SK-N-SH treated with all-trans-retinoic acid at 6 μM for 48 hours (cell line): ENCODE results near the gene TBX18.

Experiments used
- ATAC-seq: fragments of 200-7000 bp; cut with Tn5 transposase; 3 replicates; pipeline ENCODE4 v1.9.1; 2020; ENCODE audit warnings: mild to moderate bottlenecking, moderate library complexity
- ARNTL ChIP-seq: fragments of 450-650 bp; formaldehyde crosslinking; IDR thresholded peaks from 2 replicates; pipeline ENCODE4 v1.5.0; 2020; ENCODE audit warnings: low read depth, mild to moderate bottlenecking, moderate library complexity, borderline replicate concordance
- BACH2 ChIP-seq: fragments of 250-450 bp; sonication (Bioruptor Pico); IDR thresholded peaks from 2 replicates; pipeline ENCODE4 v1.9.0; 2021; ENCODE audit warnings: mild to moderate bottlenecking, borderline replicate concordance
- CSDC2 ChIP-seq: fragments of 250-450 bp; sonication (Bioruptor Pico); IDR thresholded peaks from 2 replicates; pipeline ENCODE4 v1.5.0; 2020; ENCODE audit warnings: mild to moderate bottlenecking, moderate library complexity
- ESRRG ChIP-seq: fragments of 250-450 bp; sonication (Bioruptor Pico); IDR thresholded peaks from 2 replicates; pipeline ENCODE4 v1.6.1; 2021; ENCODE audit warnings: mild to moderate bottlenecking
- GLIS3 ChIP-seq: fragments of 250-450 bp; sonication (Bioruptor Pico); IDR thresholded peaks from 2 replicates; pipeline ENCODE4 v1.5.0; 2020; ENCODE audit warnings: mild to moderate bottlenecking, moderate library complexity
- OSR1 ChIP-seq: fragments of 250-450 bp; sonication (Bioruptor Pico); IDR thresholded peaks from 2 replicates; pipeline ENCODE4 v1.8.0; 2022; ENCODE audit warnings: moderate library complexity, mild to moderate bottlenecking, inconsistent platforms
- PPARA ChIP-seq: fragments of 250-450 bp; sonication (Bioruptor Pico); IDR thresholded peaks from 2 replicates; pipeline ENCODE4 v1.5.0; 2020; ENCODE audit warnings: mild to moderate bottlenecking, borderline replicate concordance
- RARB ChIP-seq: fragments of 250-450 bp; sonication (Bioruptor Pico); IDR thresholded peaks from 2 replicates; pipeline ENCODE4 v1.8.0; 2021; ENCODE audit warnings: mild to moderate bottlenecking, moderate library complexity
- SNAI2 ChIP-seq: fragments of 250-450 bp; sonication (Bioruptor Pico); IDR thresholded peaks from 2 replicates; pipeline ENCODE4 v1.5.0; 2020; ENCODE audit warnings: mild to moderate bottlenecking, moderate library complexity
- TCF4 ChIP-seq: fragments of 250-450 bp; sonication (Bioruptor Pico); IDR thresholded peaks from 2 replicates; pipeline ENCODE4 v1.8.0; 2021; ENCODE audit warnings: mild to moderate bottlenecking, moderate library complexity, borderline replicate concordance
- TOX ChIP-seq: fragments of 250-450 bp; sonication (Bioruptor Pico); IDR thresholded peaks from 2 replicates; pipeline ENCODE4 v1.8.0; 2021; ENCODE audit warnings: mild to moderate bottlenecking, moderate library complexity, borderline replicate concordance
- ZC3H10 ChIP-seq: fragments of 250-450 bp; sonication (Bioruptor Pico); IDR thresholded peaks from 2 replicates; pipeline ENCODE4 v1.5.1; 2021; ENCODE audit warnings: mild to moderate bottlenecking, moderate library complexity
- ZFP3 ChIP-seq: fragments of 250-450 bp; sonication (Bioruptor Pico); IDR thresholded peaks from 2 replicates; pipeline ENCODE4 v1.5.0; 2020; ENCODE audit warnings: mild to moderate bottlenecking, moderate library complexity
- ZFP30 ChIP-seq: fragments of 450-650 bp; formaldehyde crosslinking; IDR thresholded peaks from 2 replicates; pipeline ENCODE4 v1.5.0; 2022; ENCODE audit warnings: mild to moderate bottlenecking, moderate library complexity
- ZNF70 ChIP-seq: fragments of 450-650 bp; formaldehyde crosslinking; IDR thresholded peaks from 2 replicates; pipeline ENCODE4 v1.5.0; 2020; ENCODE audit warnings: mild to moderate bottlenecking, moderate library complexity
- ZNF8 ChIP-seq: fragments of 450-650 bp; formaldehyde crosslinking; IDR thresholded peaks from 2 replicates; pipeline ENCODE4 v1.5.0; 2020; ENCODE audit warnings: mild to moderate bottlenecking, moderate library complexity
- TF ChIP-seq, protein P1 (sequence below): fragments of 250-450 bp; sonication (Bioruptor Pico); IDR thresholded peaks from 2 replicates; pipeline ENCODE4 v1.8.0; 2021; ENCODE audit warnings: low read depth, mild to moderate bottlenecking, moderate library complexity, borderline replicate concordance
- TF ChIP-seq, protein P2 (sequence below): fragments of 250-450 bp; sonication (Bioruptor Pico); IDR thresholded peaks from 2 replicates; pipeline ENCODE4 v1.5.1; 2021; ENCODE audit warnings: mild to moderate bottlenecking, moderate library complexity
- TF ChIP-seq, protein P3 (sequence below): fragments of 250-450 bp; sonication (Bioruptor Pico); IDR thresholded peaks from 2 replicates; pipeline ENCODE4 v1.8.0; 2020; ENCODE audit warnings: mild to moderate bottlenecking, moderate library complexity, borderline replicate concordance

Gene TBX18

DNA sequence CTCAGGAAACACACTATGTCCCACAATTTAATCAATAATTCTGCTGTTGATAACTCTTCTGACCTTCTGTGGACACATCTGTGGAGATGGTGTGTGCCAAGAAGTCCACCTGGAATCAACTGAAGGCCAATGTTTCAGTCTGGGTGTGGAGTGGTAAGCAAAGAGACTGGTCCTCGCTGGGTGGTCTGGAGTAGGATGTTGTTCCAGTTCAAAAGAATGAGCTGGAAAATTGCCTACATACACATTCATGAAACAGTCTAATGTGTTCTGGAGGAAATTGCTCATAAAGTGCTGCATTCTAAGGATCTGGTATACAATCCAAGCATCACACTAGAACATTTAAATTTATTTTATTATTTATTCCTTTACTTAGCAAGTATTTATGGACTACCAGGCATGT is 33.9 kb upstream of the TBX18 start:
- no peak for TF ChIP-seq ARNTL (CRISPR knock-in tag)
- no peak for TF ChIP-seq OSR1 (CRISPR knock-in tag)
- no peak for TF ChIP-seq PPARA (CRISPR knock-in tag)
- no peak for TF ChIP-seq ZNF70 (CRISPR knock-in tag)
- TF ChIP-seq ZFP30 (CRISPR knock-in tag) = no peak
- no peak for TF ChIP-seq ZC3H10 (CRISPR knock-in tag)
- no peak for ATAC-seq

DNA sequence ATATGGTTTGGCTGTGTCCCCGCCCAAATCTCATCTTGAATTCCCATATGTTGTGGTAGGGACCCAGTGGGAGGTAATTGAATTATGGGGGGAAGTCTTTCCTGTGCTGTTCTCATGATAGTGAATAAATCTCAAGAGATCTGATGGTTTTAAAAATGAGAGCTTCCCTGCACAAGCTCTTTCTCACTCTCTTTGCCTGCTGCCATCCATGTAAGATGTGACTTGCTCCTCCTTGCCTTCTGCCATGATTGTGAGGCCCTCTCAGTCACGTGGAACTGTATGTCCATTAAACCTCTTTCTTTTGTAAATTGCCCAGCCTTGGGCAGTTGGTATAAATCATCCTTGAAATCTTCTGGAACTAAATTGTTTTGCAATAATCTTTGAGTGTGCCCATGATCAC is 31.9 kb upstream of the TBX18 start:
- no peak for ATAC-seq
- no peak for TF ChIP-seq TCF4 (CRISPR knock-in tag)
- TF ChIP-seq, protein P1, sequence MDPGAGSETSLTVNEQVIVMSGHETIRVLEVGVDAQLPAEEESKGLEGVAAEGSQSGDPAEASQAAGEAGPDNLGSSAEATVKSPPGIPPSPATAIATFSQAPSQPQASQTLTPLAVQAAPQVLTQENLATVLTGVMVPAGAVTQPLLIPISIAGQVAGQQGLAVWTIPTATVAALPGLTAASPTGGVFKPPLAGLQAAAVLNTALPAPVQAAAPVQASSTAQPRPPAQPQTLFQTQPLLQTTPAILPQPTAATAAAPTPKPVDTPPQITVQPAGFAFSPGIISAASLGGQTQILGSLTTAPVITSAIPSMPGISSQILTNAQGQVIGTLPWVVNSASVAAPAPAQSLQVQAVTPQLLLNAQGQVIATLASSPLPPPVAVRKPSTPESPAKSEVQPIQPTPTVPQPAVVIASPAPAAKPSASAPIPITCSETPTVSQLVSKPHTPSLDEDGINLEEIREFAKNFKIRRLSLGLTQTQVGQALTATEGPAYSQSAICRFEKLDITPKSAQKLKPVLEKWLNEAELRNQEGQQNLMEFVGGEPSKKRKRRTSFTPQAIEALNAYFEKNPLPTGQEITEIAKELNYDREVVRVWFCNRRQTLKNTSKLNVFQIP (CRISPR knock-in tag) = no peak
- no peak for TF ChIP-seq ZNF70 (CRISPR knock-in tag)
- no peak for TF ChIP-seq SNAI2 (CRISPR knock-in tag)
- TF ChIP-seq, protein P2, sequence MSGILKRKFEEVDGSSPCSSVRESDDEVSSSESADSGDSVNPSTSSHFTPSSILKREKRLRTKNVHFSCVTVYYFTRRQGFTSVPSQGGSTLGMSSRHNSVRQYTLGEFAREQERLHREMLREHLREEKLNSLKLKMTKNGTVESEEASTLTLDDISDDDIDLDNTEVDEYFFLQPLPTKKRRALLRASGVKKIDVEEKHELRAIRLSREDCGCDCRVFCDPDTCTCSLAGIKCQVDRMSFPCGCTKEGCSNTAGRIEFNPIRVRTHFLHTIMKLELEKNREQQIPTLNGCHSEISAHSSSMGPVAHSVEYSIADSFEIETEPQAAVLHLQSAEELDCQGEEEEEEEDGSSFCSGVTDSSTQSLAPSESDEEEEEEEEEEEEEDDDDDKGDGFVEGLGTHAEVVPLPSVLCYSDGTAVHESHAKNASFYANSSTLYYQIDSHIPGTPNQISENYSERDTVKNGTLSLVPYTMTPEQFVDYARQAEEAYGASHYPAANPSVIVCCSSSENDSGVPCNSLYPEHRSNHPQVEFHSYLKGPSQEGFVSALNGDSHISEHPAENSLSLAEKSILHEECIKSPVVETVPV (CRISPR knock-in tag) = no peak
- TF ChIP-seq GLIS3 (CRISPR knock-in tag) = no peak
- no peak for TF ChIP-seq ZNF8 (CRISPR knock-in tag)

DNA sequence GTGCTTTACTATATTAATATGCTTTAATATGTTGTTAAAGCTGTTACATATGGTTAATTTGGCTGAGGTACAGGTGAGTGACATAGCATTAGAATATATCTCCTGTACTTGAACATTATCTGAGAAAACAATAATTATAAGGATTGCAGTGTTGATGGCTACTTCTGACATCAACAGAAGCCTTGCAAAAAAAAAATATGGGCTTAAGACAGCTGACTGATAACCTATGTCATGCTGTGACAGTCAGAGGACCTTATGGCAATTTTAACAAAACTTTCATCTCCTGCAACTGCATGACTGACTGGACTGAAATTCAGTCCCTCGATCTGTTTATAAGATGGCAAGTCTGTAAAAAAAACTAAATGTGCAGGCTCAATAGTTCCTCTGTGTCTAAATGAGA is 27.5 kb upstream of the TBX18 start:
- no peak for ATAC-seq
- TF ChIP-seq PPARA (CRISPR knock-in tag) (no peak), OSR1 (CRISPR knock-in tag) (no peak), ESRRG (CRISPR knock-in tag) (no peak), ZFP3 (CRISPR knock-in tag) (no peak), CSDC2 (no peak), TCF4 (CRISPR knock-in tag) (no peak)
- TF ChIP-seq, protein P3, sequence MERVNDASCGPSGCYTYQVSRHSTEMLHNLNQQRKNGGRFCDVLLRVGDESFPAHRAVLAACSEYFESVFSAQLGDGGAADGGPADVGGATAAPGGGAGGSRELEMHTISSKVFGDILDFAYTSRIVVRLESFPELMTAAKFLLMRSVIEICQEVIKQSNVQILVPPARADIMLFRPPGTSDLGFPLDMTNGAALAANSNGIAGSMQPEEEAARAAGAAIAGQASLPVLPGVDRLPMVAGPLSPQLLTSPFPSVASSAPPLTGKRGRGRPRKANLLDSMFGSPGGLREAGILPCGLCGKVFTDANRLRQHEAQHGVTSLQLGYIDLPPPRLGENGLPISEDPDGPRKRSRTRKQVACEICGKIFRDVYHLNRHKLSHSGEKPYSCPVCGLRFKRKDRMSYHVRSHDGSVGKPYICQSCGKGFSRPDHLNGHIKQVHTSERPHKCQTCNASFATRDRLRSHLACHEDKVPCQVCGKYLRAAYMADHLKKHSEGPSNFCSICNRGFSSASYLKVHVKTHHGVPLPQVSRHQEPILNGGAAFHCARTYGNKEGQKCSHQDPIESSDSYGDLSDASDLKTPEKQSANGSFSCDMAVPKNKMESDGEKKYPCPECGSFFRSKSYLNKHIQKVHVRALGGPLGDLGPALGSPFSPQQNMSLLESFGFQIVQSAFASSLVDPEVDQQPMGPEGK (CRISPR knock-in tag) = no peak
- TF ChIP-seq, protein P1 (CRISPR knock-in tag) = no peak

DNA sequence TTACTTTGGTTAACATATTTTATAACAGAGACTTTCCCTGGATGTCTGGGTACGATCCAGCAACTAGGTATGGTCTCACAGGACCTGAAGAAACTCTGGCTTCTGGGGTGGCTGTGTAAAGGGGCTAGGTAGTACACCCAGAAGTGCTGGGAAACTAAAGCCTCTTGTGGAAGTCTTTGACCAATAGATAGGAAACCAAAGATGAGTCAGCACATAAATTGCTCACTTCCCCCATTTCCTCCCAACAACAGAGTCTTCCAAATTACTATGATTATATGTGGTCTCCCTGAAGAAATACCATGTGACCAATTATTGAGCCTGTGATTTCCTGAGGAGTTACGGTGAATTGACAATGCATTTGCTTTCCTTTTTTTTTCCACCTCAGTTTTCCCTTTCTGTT is 26.8 kb upstream of the TBX18 start:
- TF ChIP-seq, protein P1 (CRISPR knock-in tag) = no peak
- TF ChIP-seq OSR1 (CRISPR knock-in tag) = no peak
- no peak for TF ChIP-seq ZFP3 (CRISPR knock-in tag)
- no peak for TF ChIP-seq GLIS3 (CRISPR knock-in tag)
- TF ChIP-seq BACH2 = no peak
- TF ChIP-seq RARB (CRISPR knock-in tag) = no peak
- no peak for TF ChIP-seq TCF4 (CRISPR knock-in tag)
- no peak for TF ChIP-seq TOX (CRISPR knock-in tag)
- no peak for TF ChIP-seq ZC3H10 (CRISPR knock-in tag)
- no peak for TF ChIP-seq ESRRG (CRISPR knock-in tag)
- TF ChIP-seq CSDC2 = no peak
- no peak for TF ChIP-seq ARNTL (CRISPR knock-in tag)
- TF ChIP-seq ZFP30 (CRISPR knock-in tag) = no peak
- TF ChIP-seq, all 23 proteins: peak for 0
- no peak for ATAC-seq
